CD4-positive, alpha-beta memory T cell (primary cell): ENCODE data around the gene PLXNA4. TPM values are rescaled to one million over a fixed set of nuclear protein-coding genes. Genes with fewer than 3 reads are reported as not detected.

Experiments used
- CTCF ChIA-PET: fragments of 350-600 bp; sonication (Branson Sonifier 250); formaldehyde crosslinking; loops from one replicate; lab custom pipeline; 2021; ENCODE audit warnings: inconsistent platforms; ENCODE audit not compliant: partially characterized antibody; lab: Charles Lee
- POLR2A ChIA-PET: fragments of 350-600 bp; sonication (Branson Sonifier 250); formaldehyde crosslinking; loops from one replicate; lab custom pipeline; 2021; ENCODE audit not compliant: partially characterized antibody; lab: Charles Lee
- DNase-seq, 5 donors: peaks; one replicate each; pipeline versions ENCODE4 v3.0.0 to v3.0.0-alpha.2; 2020 to 2022; ENCODE audit warnings: mixed read lengths in 1 of 5
- H3K27ac ChIP-seq: one replicate; pipeline ENCODE4 v1.7.0; 2013; ENCODE audit warnings: low read depth, low read length
- H3K27me3 ChIP-seq: 2 replicates; pipeline ENCODE4 v1.7.0; 2013; ENCODE audit warnings: mild to moderate bottlenecking, low read length, moderate library complexity; ENCODE audit not compliant: insufficient read depth
- H3K36me3 ChIP-seq: 2 replicates; pipeline ENCODE4 v1.7.0; 2013; ENCODE audit warnings: mild to moderate bottlenecking, low read length, moderate library complexity; ENCODE audit not compliant: insufficient read depth
- H3K4me1 ChIP-seq: 2 replicates; pipeline ENCODE4 v1.7.0; 2013; ENCODE audit warnings: mild to moderate bottlenecking, low read length, moderate library complexity; ENCODE audit not compliant: insufficient read depth
- H3K4me3 ChIP-seq, 2 donors: one replicate each; pipeline ENCODE4 v1.7.0; 2013; ENCODE audit warnings: low read length in 2 of 2, mild to moderate bottlenecking in 1 of 2
- H3K9me3 ChIP-seq, 2 donors: one replicate each; pipeline ENCODE4 v1.7.0; 2013; ENCODE audit warnings: low read length in 2 of 2, control low read depth in 1 of 2; ENCODE audit not compliant: control insufficient read depth in 1 of 2
- H3K27ac Mint-ChIP-seq, 7 donors: one replicate each; pipeline ENCODE4 v1.8.0; 2020 to 2021; ENCODE audit warnings: mixed read lengths in 7 of 7, mild to moderate bottlenecking in 6 of 7, inconsistent platforms in 3 of 7, moderate library complexity in 3 of 7
- H3K27me3 Mint-ChIP-seq, 2 donors: one replicate each; pipeline ENCODE4 v1.8.0; 2020 to 2021; ENCODE audit warnings: mixed read lengths in 2 of 2
- H3K36me3 Mint-ChIP-seq, 2 donors: one replicate each; pipeline ENCODE4 v1.8.0; 2020 to 2021; ENCODE audit warnings: mixed read lengths in 2 of 2, inconsistent platforms in 1 of 2, mild to moderate bottlenecking in 1 of 2
- H3K4me1 Mint-ChIP-seq, 4 donors: one replicate each; pipeline ENCODE4 v1.8.0; 2020 to 2021; ENCODE audit warnings: mixed read lengths in 4 of 4, mild to moderate bottlenecking in 1 of 4
- H3K4me3 Mint-ChIP-seq, 8 donors: one replicate each; pipeline ENCODE4 v1.8.0; 2020 to 2021; ENCODE audit warnings: mixed read lengths in 8 of 8, mild to moderate bottlenecking in 7 of 8, moderate library complexity in 6 of 8, inconsistent platforms in 3 of 8
- H3K9me3 Mint-ChIP-seq, 8 donors: one replicate each; pipeline ENCODE4 v1.8.0; 2020 to 2021; ENCODE audit warnings: mixed read lengths in 8 of 8, mild to moderate bottlenecking in 5 of 8, inconsistent platforms in 3 of 8, moderate library complexity in 1 of 8
- intact Hi-C: fragments of 100-400 bp; cut with micrococcal nuclease; formaldehyde crosslinking; loops from one replicate; pipeline ENCODE4 v1.15.1; 2023
- polyA plus RNA-seq, 2 donors: library from polyadenylated mRNA; unstranded; fragments of 300-500 nt; fragmentation: Illumina TruSeq; gene quantifications; one replicate each; pipeline ENCODE4 v1.2.3, GENCODE V29; 2021
- total RNA-seq, 2 experiments: library from RNA; stranded (reverse); gene quantifications; one replicate each; pipeline ENCODE4 v1.2.3, GENCODE V29; 2021

PLXNA4 gene
- total and polyA plus RNA-seq, 4 experiments from 2014 or later: 0.06 to 0.94 (median 0.58) TPM

DNA sequence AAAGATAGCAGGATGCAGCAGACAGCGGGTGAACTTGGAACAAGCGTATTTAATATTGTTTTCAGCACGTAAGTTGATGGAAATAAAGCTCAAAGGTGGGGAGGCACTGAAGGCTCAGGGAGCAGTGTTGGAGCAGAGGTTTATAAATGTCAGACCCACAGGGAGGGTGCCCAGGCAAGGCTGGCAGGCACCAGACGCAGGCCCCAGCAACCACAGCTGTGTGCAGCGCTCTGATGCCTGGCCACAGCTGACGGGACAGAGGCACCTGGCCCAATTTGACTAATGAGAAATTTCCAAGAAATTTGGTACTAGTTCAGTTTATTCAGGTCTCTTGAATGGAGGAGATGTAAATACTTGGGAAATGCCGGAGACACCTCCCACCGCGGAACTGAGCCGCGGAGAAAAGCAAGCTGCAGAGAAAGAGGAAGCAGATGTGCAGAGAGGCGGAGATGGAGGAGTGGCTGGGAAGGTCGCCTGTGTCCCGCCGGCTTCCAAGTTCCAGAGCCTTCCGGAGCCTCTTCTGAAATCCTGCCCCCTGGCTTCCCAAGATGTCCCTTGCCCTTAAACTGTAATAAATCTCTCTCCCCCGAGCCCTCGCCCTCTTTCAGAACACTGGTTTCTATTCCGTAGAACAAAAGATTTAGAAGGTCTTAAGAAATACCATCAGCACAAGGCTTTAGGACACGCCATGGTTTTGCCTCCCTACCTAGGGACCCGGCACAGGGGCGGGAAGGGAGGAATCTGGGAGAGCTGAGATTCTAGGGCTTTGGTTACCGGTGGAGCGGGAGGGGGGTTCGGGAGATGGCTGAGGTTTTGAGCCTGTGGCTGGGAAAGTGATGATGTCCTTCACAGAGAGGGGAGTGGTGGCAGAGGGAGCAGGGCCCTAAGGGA, 38.4 kb upstream of the PLXNA4 start:
- Mint-ChIP-seq H3K4me3 (peak overlapping the region in 5 of 8 donors; percentile 8 to 72 (median 58)), H3K9me3 (no peaks in the 10 kb centered on the region), H3K27me3 (peaks cover 9 to 16% of the 10 kb centered on the region in 2 donors), H3K27ac (peak overlapping the region in 2 of 7 donors; percentile 69 to 74), H3K4me1 (peaks cover 2 to 11% (median 5%) of the 10 kb centered on the region in 4 donors), H3K36me3 (no peaks in the 10 kb centered on the region)
- DNase-seq: no peak
- Histone ChIP-seq H3K9me3 (no peaks in the 10 kb centered on the region), H3K27ac (no peak overlapping the region), H3K4me3 (no peak overlapping the region), H3K36me3 (no peaks in the 10 kb centered on the region), H3K27me3 (peaks cover 5% of the 10 kb centered on the region), H3K4me1 (no peaks in the 10 kb centered on the region)
- POLR2A ChIA-PET: no interaction called here
- CTCF ChIA-PET: no interaction called here
- intact Hi-C loops: no loop called here

DNA sequence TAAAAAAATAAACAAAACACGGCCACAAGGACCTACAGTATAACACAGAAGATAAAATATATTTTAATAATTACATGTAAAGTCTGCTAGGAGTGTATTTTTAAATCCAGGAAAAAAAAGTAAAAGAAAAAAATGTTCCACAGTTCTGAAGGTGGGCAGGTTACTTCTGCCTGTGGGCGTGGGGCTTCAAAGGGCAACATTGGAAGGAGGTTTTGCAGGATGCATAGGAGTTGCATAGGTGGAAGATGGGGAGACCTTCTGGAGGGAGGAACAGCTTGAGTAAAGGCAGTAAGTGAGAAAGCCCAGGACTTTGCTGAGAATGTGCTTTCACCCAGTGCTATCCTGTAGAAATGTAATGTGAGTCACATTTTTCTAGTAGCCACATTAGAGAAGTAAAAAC, 37.5 kb upstream of the PLXNA4 start:
- H3K9me3 ChIP-seq: no peaks in the 10 kb centered on the region
- DNase-seq: no peak
- Mint-ChIP-seq H3K27me3 (peaks cover 9 to 19% of the 10 kb centered on the region in 2 donors), H3K9me3 (no peaks in the 10 kb centered on the region), H3K4me3 (no peak overlapping the region), H3K27ac (no peak overlapping the region), H3K4me1 (peaks cover 2 to 11% (median 5%) of the 10 kb centered on the region in 4 donors), H3K36me3 (no peaks in the 10 kb centered on the region)
- peaks cover 5% of the 10 kb centered on the region for H3K27me3 ChIP-seq
- no peaks in the 10 kb centered on the region for H3K36me3 ChIP-seq
- H3K27ac ChIP-seq: no peak overlapping the region
- CTCF ChIA-PET: no interaction called here
- intact Hi-C loops: no loop called here
- no peak overlapping the region for H3K4me3 ChIP-seq
- POLR2A ChIA-PET: no interaction called here
- H3K4me1 ChIP-seq: no peaks in the 10 kb centered on the region

DNA sequence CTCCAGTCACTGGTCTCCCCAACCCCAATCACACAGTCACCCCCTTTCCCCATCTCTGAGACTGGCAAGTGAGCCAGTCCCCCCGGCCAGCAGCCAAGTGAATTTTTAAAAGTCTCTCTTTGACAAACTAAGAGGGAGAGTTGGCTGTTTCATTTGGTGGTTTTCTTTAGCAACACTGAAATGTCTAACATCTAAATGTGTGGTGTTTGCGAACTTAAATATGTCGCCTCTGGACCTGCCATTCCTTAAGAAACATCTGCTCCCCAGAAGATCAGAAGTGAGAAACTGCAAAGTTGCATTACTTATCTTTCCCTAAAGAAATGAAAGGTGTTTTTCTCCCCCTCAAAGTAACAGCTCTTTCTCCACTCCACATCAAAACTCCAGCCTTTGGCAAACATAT, 34.7 kb upstream of the PLXNA4 start:
- Histone ChIP-seq H3K9me3 (no peaks in the 10 kb centered on the region), H3K27me3 (peaks cover 5% of the 10 kb centered on the region), H3K4me3 (no peak overlapping the region), H3K27ac (no peak overlapping the region), H3K4me1 (no peaks in the 10 kb centered on the region), H3K36me3 (no peaks in the 10 kb centered on the region)
- Mint-ChIP-seq H3K4me3 (no peak overlapping the region), H3K27me3 (peaks cover 7 to 16% of the 10 kb centered on the region in 2 donors), H3K27ac (no peak overlapping the region), H3K36me3 (no peaks in the 10 kb centered on the region), H3K4me1 (peaks cover 2 to 11% (median 5%) of the 10 kb centered on the region in 4 donors), H3K9me3 (no peaks in the 10 kb centered on the region)
- DNase-seq: no peak
- POLR2A ChIA-PET: no interaction called here
- intact Hi-C loops: no loop called here
- CTCF ChIA-PET: no interaction called here

DNA sequence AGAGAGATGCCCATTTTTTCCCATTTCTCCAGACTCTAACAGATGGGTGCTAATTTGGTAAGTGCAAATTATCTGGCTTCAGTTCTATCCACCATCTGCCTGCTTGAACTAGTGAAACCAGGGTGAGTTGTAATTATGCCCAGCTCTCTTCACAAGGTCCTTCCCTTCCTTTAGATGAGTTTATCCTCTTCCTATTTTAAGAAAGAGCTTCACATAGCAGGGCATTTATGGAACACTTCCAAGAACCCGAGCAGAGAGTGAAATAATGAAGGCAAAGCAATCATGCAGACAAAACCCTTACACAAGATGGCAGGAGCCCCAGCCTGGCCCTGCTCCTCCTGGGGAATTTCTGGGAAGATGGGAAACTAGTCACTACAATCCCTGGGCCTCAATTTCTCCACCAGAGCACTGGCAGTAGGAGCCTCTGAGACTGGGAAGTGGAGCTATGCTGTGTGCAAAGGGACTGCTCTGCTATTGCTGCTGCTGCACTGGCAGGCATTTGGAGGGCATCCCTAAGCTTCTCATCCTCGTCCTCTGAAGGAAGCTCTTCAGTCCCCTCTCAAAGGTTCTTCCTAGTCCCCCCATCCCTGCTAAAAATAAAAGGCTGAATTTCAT, 33.7 kb upstream of the PLXNA4 start:
- no peak overlapping the region for H3K4me3 ChIP-seq
- H3K27ac Mint-ChIP-seq: no peak overlapping the region
- no peaks in the 10 kb centered on the region for H3K36me3 Mint-ChIP-seq
- intact Hi-C loops: no loop called here
- no peaks in the 10 kb centered on the region for H3K36me3 ChIP-seq
- H3K4me1 Mint-ChIP-seq: peaks cover 2 to 10% (median 5%) of the 10 kb centered on the region in 4 donors
- ChIA-PET POLR2A (no interaction called here), CTCF (interaction anchor here (1.0 kb wide), 1 partner anchor 11 kb away, joined by 3 read pairs; no protein-coding TSS in a partner anchor)
- no peaks in the 10 kb centered on the region for H3K9me3 ChIP-seq
- H3K4me3 Mint-ChIP-seq: no peak overlapping the region
- no peaks in the 10 kb centered on the region for H3K9me3 Mint-ChIP-seq
- no peaks in the 10 kb centered on the region for H3K4me1 ChIP-seq
- H3K27me3 ChIP-seq: peaks cover 5% of the 10 kb centered on the region
- no peak overlapping the region for H3K27ac ChIP-seq
- DNase-seq: no peak
- peaks cover 10 to 13% of the 10 kb centered on the region in 2 donors for H3K27me3 Mint-ChIP-seq

DNA sequence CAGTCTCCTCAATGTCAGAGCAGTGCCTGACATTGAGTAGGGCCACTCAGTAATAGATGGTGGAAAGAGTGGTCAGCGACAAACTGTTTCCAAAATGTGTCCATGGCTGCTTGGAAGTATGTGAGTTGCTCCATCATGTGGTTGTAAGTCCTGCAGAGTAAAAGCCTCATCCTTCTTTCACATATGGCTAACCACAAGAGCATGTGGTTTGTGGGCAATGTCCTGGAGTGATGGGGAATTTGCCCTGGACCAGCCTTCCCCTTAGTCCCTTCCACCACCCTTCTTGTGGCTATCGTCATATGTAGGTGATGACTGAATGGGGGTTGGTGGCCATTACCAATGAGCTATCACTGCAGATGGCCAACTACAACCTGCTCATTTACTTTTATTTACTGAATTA, 33.0 kb upstream of the PLXNA4 start:
- H3K4me3 ChIP-seq: no peak overlapping the region
- Mint-ChIP-seq H3K27me3 (peaks cover 5 to 6% of the 10 kb centered on the region in 2 donors), H3K4me3 (no peak overlapping the region), H3K36me3 (no peaks in the 10 kb centered on the region), H3K4me1 (peaks cover under 1 to 2% (median 1%) of the 10 kb centered on the region in 4 donors), H3K9me3 (no peaks in the 10 kb centered on the region), H3K27ac (no peak overlapping the region)
- no peaks in the 10 kb centered on the region for H3K9me3 ChIP-seq
- POLR2A ChIA-PET: no interaction called here
- H3K27me3 ChIP-seq: peaks cover under 1% of the 10 kb centered on the region
- CTCF ChIA-PET: interaction anchor here (1.0 kb wide), 1 partner anchor 10 kb away, joined by 3 read pairs; no protein-coding TSS in a partner anchor
- intact Hi-C loops: no loop called here
- H3K4me1 ChIP-seq: no peaks in the 10 kb centered on the region
- no peak for DNase-seq
- H3K27ac ChIP-seq: no peak overlapping the region
- no peaks in the 10 kb centered on the region for H3K36me3 ChIP-seq

DNA sequence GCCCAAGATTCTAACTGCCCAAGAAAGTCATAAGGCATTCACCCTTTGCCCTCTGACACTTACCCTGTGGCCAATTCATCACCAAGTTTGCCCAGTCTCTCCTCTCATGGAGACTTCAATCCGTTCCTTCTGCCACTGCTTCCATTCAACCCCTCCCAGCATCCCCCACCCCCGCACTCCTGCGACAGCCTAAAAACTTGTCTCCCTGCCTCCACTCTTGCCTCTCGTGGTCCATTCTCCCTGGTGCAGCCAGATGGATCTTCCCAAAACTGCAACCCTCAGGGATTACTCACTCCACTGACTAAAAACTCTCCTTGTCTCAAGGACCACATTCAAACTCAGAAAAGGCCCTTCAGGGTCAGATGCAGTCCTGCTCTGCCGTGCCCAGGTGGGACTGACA, 32.3 kb upstream of the PLXNA4 start:
- intact Hi-C loops: no loop called here
- ChIA-PET POLR2A (no interaction called here), CTCF (no interaction called here)
- Mint-ChIP-seq H3K4me3 (no peak overlapping the region), H3K36me3 (no peaks in the 10 kb centered on the region), H3K27ac (no peak overlapping the region), H3K9me3 (no peaks in the 10 kb centered on the region), H3K4me1 (no peaks in the 10 kb centered on the region), H3K27me3 (peaks cover 4 to 6% of the 10 kb centered on the region in 2 donors)
- Histone ChIP-seq H3K36me3 (no peaks in the 10 kb centered on the region), H3K4me3 (no peak overlapping the region), H3K4me1 (no peaks in the 10 kb centered on the region), H3K27me3 (no peaks in the 10 kb centered on the region), H3K9me3 (no peaks in the 10 kb centered on the region), H3K27ac (no peak overlapping the region)
- no peak for DNase-seq

DNA sequence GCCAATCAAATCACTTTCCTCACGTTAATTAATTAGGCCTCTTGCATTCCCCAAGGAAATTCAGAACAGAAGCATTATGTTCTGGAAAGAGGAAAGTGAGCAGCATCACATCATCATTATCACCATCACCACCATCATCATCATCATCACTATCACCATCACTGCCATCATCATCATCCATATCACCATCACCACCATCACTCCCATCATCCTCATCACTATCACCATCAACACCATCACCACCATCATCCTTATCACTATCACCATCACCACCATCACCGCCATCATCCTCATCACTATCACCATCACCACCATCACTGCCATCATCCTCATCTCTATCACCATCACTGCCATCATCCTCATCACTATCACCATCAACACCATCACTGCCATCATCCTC, 31.4 kb upstream of the PLXNA4 start:
- intact Hi-C loops: no loop called here
- Mint-ChIP-seq H3K36me3 (no peaks in the 10 kb centered on the region), H3K4me3 (no peak overlapping the region), H3K27ac (no peak overlapping the region), H3K4me1 (no peaks in the 10 kb centered on the region), H3K9me3 (no peaks in the 10 kb centered on the region), H3K27me3 (peaks cover 4 to 8% of the 10 kb centered on the region in 2 donors)
- CTCF ChIA-PET: no interaction called here
- Histone ChIP-seq H3K27ac (no peak overlapping the region), H3K4me3 (no peak overlapping the region), H3K36me3 (no peaks in the 10 kb centered on the region), H3K27me3 (no peaks in the 10 kb centered on the region), H3K9me3 (no peaks in the 10 kb centered on the region), H3K4me1 (no peaks in the 10 kb centered on the region)
- no peak for DNase-seq
- POLR2A ChIA-PET: no interaction called here
